GM18502 (cell line): Measurements from ENCODE around the gene SH2D5.
"Not testable (repeated sequence)": the region's sequence is repeated elsewhere in the genome, so short reads cannot be mapped to it uniquely, and the experiment has no call there.

ENCODE experiments used
- ATAC-seq: cut with Tn5 transposase; IDR thresholded peaks from one replicate; pipeline ENCODE4 v1.9.1; 2021; ENCODE audit warnings: mild to moderate bottlenecking; ENCODE audit not compliant: unreplicated experiment, poor library complexity

SH2D5 gene

DNA sequence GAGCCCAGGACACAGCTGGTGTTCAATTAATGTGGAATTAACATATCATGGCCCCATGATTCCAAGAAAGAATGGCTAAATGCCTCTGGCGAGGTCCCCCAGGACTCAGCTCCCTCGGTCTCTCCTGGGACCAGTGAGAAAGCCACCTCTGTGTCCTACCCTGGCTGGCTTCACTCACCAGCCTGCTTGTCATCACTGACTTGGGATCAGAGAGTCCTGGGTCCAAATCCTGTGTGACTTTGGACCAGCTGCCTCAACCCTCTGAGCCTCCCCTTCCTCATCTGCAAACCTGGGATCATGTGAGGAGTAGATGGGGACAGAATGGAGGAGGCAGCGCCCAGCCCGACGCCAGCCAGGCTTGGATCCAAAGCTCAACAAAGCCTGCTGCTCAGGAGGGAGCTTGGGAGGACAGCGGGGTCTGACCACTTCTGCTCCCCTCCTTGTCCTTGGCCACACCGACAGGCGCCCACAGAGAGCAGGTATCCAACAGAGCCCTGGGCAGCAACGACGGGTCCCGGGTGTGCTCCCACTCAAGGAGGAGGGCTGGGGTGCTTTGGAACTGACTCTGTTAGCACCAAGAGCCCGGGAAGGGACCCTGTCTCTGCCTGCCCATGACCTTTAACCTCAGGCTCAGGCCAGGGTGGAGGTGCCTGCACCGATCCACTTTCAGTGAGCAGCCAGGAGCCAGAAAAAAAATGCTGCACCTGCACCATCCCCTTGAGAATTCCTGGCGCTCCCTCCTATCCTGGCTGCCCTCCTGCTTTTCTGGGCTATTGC lies 3.2 kb downstream of the SH2D5 start:
- no peak for ATAC-seq

DNA sequence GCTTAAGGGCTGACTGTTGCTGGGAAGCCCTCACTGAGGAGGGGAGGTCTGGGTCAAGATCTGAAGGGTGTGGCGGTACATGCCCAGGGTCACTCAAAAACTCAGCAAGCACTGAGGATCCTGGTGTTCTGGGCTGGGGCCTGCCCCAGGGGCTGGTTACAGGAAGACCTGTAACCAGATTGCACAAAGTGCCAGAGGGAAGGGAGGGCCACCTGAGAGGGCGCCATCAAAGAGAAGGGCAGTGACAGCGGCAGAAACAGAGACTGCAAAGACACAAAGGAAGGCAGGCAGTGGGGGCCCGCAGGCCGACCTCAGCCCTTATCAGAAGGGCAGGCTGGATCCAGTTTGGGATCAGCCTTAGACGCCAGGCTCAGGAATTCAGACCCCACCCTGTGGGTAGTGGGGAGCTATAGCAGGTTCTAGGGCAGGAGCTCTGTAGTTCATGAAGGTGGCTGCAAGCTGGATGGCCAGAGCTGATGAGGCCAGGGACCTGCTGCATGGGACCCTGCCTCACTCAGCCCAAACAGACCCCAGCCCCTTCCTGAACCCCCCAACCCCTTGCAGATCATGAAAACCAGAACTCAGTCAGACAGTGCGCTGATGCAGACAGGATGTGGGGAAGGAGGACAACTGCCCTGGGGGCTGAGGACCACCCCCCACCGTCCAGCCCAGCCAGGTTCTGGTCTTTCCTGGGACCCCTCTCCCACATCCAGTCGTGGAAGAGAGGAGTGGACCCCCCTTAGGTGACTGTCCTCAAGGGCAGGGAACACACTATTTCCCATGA lies 3.9 kb downstream of the SH2D5 start:
- ATAC-seq, result no peak

DNA sequence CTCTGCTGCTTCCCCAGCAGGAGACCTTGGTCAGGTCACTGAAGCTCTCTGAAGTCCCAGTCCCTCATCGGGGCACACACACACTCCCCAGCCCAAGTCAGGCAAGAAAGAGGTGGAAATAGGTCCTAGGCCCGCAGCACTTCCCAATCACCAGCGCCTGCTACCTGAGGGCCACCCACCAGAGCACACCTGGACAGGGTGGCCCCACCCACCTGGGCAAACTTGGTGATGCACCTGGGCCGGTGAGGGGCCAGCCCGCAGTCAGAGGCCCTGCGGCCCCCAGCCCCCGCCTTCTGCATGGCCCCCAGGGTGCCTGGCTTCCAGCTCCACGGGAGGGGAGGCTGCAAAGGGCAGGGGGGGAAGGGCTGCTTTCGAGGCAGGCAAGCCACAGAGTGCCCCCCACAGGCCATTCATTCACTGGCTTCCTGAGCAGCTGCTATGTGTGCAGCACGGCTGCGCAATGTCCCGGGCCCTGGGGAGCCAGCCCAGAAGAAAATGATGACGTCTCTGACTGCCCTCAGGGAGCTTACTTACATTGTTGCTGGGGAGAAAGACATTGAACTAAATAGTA lies 4.7 kb downstream of the SH2D5 start:
- no peak for ATAC-seq

DNA sequence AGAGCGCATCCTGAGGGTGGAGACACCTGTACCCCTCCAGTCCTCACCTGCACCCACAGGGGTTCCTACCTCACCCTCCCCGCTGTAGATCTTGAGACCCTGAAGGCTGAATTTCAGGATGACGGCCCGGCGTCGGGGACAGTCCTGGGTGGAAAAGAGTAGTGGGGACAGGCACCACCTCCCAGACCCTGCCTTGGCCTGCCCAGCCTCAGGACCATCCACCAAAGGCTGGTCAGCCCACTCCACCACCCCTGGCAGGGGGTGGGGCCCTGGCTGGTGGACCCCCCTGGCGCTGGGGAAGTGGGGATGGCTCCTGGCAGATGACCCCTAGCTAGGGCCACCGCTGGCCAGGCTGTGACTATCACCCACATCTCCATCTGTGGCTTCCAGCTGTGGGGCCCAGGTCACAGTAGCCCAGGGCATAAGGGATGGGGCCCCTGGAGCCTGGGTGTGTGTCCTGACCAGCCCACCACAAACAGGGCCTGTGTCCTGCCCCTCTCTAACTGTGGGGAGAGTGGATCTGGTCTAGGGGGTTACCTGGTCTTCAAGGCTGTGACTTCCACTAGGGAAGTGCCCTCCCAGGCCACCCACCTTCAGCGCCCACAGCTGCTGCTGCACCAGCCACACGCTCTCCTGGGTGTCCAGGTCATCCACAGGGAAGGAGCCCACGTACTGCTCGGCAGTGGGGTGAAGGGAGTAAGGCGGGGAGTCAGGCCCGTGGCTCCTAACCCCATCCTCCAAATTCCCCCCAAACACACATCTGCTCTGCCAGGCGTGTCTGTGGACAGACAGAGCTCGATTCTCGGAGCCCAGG lies 5.4 kb downstream of the SH2D5 start:
- no peak for ATAC-seq

DNA sequence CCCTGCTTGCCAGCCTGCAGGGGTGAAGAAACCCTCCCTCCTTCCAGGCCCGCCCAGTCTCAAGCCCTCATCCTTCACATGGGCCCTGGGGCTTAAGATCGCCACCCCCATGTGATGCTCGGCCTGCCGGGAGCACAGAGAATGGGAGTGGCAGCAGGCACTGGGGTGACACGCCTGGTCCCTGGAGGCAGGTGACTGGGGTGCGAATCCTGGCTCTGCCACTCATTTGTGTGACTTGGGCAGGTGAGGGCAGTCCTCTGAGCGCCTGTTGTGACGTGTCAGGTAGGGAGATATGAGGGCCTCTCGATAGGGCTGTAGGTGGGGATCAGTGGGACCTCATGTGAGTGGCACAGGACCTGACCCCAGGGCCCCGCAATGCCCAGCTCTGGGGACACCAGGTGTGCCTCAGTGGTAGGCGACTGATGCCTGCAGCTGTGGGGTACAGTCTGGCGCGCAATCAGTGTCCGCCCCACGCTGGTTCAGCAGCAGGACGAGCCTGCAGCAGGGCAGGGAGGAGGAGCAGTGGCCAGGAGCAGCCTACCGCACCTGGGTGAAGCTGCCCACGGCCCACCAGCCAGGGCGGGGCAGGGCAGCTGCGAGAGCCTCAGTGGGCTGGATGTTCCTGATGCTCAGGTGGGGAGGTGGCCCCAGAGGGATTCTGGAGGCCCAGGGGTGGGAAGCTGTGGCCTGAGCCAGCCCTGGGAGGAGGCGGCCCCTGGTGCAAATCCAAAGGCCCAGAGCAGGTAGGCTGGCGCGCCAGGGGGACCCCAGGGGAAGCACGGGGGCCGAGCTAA lies 6.2 kb downstream of the SH2D5 start:
- no peak for ATAC-seq

DNA sequence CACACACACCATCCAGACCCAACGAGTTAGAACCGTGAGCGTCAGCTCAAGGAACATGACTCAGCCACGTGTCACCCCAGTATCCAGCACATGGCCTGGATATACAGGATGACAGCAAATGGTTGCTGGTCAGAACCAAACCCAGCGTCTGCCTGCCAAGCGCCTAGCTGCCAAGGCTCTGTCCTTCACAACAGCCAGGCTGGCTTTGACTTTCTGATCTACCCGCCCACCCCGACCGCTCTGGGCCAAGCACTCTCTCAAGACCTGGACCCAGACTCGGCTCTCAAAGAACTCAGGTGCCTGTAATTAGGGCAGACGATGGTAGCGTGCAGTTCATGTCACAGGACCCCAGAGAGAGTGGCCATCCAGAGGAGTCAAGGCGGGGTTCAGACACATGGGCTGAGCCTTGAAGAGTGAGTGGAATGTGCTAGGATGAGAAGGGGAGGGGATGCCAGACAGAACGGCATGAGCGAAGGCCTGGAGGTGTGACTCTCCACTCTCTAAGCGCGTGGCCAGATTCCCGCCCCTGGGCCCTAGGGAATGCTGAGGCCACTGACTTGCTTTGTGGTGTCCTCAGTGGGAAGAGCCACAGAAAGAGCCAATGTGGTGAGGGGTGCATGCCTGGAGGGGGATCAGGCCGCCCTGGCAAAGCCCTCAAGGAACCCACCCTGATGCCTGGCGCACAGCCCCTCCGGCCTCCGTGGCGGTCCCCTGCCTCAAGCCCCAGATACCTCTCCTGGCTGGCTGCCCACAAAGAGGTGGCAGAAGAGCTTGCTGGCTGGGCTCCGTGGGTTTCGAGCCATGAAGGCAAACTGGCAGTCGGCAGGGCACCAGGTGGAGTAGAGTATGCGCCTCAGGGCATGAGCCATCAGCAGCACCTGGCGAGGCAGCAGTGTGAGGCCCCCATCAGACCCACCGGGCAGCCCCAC lies 7.0 kb downstream of the SH2D5 start:
- ATAC-seq, result no peak

DNA sequence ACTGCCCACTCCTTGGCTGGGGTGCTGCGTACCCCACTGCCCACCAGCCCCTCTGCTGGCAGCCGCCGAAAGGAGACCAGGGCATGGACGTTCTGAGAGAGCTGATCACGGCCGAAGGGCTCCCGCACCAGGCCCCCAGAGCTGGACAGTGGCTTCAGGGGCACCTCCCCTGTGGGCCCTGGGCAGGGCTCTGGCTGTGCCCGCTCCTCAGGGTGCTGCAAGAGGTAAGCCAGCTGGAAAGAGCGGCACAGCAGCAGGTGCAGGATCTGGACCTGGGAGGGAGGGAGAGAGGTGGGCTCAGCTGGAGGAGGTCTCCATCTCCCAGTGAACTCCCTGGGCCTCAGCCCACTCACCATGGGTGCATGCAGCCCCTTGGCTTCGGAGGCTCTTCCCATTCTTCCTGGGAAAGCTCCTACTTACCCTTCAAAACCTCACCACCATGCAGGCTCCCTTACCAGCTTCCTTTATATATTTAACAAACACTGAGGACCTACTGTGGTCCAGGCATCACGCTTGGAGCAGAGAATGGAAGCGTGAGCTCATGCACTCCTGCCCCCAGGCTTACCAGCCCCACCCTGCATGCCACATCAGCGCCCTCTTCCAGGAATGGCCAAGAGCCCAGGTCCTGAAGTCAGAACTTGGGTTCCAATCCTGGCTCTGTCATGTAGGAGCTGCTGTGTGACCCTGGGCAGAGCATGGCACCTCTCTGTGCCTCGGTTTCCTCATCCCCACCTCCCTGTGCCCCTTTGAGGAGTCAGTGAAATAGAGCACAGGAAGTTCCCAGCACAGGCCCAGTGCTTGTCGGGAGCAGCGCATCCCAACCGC lies 7.9 kb downstream of the SH2D5 start:
- no peak for ATAC-seq

DNA sequence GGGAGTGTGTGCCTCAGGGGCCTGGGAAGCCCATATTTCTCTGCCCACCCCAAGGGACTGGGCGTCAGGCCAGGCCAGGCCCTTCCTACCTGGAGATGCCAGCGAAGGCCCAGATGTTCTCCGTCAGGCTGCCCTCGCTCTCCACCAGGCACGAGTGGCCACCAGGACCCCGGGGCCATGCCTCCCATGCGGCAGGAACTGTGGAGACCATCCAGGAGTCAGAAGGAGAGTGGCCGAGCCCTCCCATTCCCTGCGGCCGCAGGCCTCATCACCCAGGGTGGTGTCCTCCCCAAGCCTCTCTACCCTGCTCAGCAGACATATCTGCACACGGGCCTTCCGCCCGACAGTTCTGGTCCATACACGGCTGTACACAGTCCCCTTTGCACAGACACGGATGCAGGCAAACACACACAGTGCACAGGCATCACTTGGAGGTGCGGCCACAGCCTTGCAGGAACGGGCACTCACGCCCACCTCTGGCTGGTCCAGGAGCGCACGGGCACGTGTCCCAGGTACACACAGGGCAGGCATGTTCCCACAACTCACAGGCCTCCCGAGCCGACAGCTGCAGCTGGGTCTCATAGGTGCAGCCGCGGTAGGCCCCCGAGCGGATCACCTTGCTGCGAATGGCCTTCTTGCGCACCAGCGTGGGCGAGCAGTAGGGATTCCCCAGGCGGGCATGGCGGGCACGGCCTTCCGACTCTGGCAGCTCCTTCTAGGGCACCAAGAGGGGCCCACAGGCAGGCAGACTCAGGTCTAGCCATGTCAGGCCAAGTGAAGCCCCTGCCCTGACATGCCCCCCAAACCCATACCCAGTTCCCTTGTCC lies 8.8 kb downstream of the SH2D5 start:
- no peak for ATAC-seq

DNA sequence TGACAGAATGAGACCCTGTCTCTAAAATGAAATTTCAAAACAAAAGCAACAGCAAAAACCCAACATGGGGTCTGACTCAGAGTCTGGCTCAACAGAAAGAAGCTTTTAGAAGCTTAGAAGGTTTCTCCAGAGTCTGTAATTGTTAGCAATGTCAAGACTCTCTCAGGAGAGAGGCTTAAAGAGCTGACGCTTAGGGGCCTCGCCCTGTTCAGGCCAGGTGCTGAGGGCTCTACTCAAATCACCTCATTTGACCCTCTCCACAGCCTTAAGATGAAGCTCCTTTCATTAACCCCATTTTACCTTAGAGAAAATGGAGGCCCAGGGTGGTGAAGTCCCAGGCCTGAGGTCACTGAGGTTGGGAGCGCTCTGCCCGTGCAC lies 9.4 kb downstream of the SH2D5 start:
- no peak for ATAC-seq

DNA sequence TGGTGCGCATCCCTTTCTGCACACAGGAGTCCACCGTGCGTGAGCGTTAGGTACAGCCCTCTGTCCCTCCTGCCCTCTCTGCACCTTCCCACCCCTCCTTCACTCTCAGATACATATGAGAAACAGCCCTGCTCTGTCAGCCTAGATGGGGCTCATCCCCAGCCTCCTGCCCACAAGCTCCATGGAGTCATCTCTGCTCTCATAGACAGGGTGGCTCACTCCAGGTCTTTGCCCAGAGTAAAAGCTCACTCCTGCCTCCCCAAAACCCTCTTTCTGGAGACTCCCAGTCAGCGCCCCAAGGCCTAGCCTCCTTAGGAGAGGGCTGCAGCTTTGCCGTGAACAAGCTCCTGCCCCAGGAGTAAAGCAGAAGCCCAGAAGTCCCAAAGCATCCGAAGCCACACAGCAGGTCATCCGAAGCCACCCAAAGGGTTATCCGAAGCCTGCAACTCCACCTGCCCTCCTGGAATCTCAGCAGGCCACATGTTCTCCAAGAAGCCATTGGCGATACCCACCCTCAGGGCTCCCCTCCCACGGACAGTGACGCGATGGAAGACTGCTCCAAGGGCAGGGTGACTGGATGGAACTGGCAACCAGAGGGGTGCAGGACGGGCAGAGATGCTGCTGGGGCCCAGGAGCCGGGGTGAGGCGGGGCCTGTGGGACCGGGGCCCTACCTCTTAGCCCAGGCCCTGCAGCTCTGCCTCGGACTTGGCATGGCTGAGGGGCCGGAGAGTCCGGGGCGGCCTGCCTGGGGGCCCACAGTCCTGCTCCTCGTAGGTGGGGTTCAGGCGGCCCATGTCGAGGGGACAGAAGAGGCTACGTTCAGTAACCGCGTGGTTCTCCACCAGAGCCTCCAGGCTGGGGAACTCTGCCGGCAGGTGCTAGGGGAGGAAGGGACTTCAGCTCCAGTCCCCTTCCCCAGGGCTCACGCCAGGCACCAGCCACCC lies 11.1 kb downstream of the SH2D5 start:
- no peak for ATAC-seq

DNA sequence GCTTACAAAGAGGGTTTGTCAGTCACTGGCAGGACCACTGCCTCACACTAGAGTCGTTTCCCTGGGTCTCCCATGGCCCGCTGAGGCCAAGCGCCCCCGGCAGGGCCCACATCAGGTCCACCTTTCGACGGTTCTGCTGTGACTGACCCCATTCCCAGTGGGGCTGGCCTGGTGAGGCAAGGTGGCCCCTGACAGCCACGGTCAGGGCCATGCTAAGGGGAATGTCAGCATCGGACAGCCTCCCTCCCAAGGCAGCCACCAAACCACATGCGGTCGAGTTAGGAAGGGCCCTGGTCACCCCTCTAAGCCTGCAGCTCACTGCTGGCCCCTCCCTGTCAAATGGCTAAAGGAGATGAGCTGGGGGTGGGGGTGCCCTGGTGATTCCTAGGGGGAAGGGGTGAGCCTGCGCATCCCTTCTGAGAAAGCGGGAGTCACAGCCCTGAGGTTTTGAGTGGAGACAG lies 11.8 kb downstream of the SH2D5 start:
- no peak for ATAC-seq

DNA sequence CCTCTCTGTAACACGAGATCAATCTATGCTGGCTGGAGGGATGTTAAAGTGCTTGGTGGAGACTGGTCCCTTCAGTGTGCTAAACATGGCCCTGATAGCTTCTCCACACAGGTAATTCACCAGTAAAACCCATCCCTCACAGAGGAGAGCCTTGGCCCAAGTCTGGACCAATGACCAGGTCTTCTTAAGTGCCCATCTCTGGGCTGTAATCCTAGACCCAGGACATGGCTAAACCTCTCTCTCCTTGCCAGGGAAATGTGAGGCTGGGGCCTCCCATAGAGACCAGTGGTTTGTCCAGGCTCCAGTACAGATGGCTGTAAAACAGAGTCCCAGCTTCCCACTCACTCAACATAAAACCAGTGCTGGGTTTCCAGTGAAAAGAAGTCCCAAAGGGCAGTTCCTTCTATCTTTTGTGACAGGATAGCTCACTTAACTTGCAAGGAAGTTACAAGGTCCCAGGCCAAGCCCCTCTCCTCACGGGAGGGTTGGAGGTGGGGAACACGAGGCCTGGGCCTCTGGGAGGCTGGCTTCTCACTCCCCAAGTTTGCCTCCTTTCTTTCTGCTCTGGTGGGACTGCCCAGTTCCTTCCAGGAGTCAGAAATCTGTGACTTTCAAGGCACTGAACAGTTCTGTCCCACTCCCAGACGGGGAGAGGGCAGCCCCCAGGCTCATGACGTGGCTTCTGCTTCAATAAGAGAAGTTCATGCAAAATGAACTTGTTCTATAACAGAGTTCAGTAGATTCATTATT lies 12.5 kb downstream of the SH2D5 start:
- no peak for ATAC-seq

DNA sequence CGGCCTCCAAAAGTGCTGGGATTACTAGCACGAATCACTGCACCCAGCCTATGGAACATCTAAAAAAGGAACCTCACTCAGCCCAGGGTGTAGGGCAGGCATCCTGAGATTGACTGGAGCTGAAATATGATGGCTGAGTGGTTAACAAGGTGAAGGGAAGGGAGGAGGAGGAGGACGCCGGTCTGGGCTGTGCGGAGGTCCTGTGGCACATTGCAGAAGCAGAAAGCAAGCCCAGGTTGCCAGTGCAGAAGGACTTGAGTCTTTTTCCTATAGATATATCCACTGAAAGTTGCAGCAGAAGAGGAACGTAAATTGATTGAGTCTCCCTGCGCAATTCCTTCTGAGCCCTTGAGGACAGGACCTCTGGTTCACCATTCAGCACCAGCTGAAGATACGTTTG lies 13.2 kb downstream of the SH2D5 start:
- ATAC-seq, result no peak

DNA sequence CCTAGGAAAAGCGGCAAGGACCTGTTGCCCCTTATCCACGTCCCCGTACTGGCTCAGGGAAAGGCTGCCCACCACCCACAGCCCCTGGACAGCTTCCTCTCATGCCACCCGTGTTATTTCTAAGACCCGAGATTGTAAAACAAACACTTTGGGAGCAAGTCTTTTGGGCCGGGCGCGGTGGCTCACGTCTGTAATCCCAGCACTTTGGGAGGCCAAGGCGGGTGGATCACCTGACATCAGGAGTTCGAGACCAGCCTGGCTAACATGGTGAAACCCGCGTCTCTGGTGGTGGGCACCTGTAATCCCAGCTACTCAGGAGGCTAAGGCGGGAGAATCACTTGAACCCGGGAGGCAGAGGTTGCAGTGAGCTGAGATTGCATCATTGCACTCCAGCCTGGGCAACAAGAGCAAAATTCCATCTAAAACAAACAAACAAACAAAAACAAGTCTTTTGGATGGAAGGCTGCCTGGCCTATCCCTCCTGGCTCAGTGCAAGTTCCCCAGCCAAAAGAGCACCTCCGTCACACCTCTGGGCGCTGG lies 14.1 kb downstream of the SH2D5 start:
- not testable (repeated sequence) for ATAC-seq
